Stimulated activated CD4-positive, alpha-beta T cell treated with anti-CD3 and anti-CD28 coated beads, Interleukin-1b, Interleukin-23, amount 100 ng/mL, for 24 hours (primary cell): ENCODE measurements around the gene AP3B1.

ENCODE experiments used
- DNase-seq, 4 experiments: peaks; one replicate each; pipeline ENCODE4 v3.0.0-alpha.2; 2020; ENCODE audit warnings: low read depth in 4 of 4, low spot score in 1 of 4

The AP3B1 gene

DNA sequence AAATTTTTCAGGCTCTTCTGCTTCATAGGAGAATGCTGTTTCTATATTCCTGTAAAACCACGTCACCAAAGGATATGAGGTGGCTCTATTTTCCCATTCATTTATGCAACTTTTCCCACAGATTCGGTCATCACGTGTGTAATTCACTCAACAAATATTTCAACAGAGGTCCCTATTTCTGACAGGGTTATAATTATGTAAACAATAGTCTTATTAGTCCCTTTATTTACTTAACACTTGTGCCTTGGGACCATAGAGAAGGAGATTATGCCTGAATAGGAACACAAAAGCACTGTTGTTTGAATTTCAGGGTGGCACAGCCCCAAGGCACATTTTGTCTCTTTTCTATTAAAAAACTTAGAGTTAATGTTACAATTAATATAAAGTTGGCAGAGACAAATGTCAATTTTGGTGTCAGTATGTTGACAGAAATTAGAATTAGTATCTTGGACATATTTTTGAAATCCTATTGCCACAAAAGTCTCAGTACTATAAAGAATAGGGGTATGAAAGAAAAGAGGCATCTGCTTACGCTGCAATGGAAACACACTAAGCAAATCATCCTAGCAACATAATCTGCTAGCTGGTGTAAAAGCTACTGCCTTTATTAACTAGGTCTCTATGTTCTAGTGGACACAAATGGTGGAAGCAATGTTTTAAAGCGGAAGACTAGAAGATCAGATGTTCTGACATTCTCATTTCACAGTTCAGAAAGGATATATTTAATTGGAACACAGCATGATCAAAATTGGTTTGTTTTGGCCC is 289.3 kb downstream of the AP3B1 start:
- no peak for DNase-seq

DNA sequence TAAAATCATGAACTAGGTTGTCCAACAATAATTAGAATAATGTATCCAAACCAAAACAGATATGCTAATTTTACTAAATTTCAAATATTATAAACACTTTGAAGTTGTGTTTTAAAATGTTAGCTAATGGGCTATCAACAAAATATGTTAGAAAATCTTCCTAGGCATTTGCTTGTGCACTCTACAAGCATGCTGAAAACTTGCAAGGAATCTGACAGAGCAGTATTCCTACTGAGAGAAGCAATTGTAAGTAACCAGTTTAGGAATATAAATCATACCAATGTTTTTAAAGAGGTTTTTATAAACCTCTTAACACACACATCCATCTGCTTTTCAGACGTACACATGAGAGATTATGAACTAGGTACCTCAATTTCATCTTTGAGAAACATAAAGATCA is 289.9 kb downstream of the AP3B1 start:
- no peak for DNase-seq

DNA sequence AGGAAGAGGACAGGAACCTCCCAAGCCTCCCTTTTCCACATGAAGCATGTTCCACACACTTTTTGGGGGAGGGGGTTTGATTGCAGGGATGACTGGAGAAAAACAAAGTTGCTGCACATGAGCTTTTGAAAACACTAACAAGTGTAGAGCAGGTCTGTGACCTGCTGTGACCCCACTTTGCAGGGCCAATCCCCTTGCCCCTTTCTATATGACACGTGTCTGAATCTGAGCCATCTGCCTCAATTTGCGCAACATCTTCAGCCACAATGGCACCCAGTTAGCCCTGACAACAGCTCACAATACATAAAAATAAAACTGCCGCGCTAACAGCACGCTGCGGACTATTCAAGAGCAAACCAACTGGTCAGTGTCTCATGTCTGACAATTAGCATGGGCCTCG is 290.6 kb downstream of the AP3B1 start:
- DNase-seq = no peak

DNA sequence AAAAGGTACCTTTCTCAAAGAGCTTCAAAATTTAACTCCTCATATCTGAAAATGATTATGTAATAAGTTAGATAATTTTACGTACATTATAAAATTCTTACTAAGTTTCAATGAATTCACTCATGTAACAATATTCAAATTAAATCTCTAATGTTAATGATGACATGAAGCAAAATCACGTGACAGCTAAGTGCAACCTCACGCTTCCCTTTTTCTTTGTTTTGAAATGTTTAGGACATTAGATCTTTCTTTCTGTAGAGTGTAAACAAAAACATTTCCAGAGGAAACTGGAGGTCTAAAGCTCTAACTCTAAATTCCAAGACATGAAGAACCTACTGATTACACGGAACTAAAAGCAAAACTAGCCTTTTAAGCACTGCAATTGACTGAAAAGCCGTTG is 291.0 kb downstream of the AP3B1 start:
- no peak for DNase-seq

DNA sequence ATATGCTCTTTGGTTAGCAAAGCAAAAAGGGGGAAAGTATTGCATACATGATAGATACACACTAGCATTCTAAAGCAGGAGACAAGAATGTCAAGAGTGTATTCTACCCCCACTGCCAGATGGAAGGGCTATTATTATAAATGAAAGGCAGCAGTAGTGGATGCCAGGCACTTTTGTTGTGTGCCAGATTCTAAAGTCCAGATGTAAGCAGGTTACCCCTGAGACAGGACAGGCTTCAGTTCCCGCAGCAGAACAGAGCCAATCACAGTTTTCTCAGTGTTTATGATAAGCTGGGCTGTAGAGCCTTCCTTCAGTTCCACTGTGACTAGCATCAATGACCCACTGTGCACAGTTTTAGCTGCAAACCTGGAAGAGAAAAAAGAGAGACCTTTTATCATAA is 291.8 kb downstream of the AP3B1 start:
- no peak for DNase-seq

GRCh38 chr5:78001197-78001596 is 293.3 kb downstream of the AP3B1 start:
- no peak for DNase-seq

DNA sequence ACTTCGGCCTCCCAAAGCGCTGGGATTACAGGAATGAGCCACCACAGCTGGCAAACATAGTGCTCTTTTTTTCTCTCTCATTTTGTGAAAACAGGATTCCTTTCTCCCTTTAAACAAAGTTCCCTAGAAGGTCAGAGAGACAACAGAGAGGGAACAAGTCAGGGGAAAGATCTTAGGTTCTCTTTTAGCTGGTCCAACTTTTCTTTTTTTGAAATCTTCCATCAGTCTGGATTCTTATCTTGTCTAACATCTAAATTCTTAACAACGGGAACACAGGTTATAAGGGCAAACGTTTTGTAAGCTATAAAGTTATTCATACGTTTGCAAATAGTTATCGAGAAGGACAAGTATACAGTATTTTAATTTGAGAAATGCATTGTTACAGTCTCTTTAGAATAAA is 294.3 kb downstream of the AP3B1 start:
- no peak for DNase-seq

- DNase-seq = no peak
These were observed 295.1 kb downstream of the AP3B1 start for GRCh38 chr5:77999399-77999798.

DNA sequence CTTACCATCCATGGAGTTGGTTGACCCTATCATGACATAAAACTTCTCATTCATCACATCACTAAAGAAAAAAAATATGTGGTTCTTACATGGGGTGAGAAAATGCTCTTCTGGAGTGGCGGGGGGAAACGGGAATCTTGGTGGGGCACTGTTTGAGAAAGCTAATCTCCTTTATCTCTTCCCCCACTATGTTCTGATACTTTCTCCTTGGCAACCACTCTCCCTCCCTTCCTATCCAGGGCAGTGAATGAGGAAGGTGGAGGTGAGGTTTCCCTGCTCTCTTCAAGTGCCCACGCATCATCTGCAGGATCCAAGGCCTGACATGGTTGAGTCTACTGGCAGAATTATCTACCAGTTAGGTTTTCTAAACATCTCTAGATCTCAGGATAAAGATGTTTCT is 297.6 kb downstream of the AP3B1 start:
- no peak for DNase-seq

DNA sequence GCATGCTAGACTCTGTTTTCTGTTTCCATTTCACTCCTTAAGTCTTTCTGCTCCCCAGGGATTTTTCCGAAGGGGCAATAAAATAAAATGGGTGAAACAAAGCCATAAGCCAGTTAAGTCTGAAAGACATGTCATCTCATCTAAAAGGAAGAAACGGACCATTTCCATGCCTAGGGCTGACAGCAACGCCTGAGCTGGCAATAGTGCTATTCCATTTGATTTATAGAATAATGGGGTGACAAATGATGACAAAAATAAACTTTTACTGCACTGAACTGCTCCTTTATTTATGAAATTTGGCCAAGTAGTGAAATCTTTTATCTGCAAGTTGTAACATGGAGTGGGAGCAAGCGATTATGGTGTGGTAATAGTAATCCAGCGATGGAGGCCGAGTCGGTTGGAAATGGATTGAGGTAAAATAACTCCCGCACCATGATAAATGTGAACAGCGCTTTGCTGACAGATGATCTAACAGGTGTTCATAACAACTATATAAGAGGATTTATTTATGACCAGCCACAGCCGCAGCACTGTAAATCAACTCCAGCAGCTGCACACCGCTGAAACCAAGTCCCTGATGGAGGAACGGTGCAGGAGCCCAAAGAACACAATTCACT is 298.6 kb downstream of the AP3B1 start:
- DNase-seq = no peak

DNA sequence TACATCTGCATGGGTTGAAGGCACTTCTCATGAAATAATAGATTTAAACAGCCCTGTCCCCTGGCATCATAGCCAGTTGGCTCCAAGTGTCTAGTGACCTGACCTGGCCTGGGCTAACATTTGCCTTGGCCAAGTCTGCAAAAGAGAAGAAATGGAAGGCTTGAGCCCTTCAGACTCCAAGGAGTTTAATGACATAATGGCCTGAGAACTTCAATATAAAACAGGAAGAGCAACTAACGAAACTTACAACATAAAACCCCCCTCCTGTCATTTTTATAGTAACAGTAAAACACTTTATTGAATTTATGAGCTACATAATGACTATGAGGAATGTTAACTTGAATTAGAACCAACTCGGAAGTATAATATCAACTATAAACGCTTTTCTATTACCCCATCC is 299.6 kb downstream of the AP3B1 start:
- DNase-seq = no peak

DNA sequence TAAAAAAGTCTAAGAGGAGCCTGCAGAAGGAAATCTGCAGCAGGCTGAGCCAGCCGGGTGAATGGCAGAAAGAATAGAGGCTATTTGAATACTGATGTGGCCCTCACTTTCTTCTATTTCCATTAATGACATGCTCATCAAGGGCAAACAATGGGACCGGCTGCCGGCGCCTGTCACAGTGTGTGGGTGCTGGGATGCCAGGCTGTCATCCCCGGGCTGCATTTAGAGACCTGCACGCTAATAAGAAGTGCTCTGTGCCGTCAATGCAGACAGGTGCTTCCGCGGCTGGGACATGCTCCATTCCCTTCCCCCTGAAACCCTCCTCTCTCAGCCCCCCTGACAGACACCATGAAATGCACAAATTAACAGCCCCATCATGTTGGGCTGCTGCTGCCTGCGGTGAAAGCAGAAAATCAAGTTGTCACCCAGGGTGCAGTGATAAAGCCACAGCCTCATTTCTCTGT is 300.6 kb downstream of the AP3B1 start:
- DNase-seq = no peak

DNA sequence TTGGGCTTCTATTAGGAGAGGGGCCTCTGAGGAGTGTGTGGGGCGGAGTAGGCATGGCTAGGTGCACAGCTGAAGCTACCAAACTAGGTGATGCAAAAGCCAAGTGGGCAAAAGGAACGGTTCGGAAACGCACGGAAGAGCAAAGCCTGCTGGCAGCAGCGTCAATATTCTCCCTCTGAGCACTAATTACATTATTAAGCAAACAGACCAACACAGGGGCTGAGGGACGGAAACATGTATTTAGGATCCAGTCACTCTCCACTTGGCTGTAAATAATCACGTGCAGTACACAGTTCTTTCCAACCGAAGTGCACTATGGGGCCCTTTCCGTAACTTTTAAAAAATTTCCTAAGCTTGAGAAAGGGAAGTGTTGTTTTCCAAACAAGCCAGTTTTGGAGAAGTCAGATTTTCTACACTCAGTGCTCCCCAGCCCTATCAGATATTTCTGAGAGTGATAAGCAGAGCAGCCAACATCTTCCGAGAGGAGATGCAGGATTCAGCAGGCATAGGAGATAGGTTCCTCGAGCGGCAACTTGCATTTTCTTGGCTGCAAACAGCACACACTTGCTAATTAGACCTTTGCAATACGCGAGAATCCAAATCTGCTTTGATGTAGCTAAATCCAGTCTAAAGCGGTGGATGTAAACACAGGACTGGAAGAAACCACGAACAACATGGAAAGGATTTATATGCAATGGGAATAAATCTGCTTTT is 301.2 kb downstream of the AP3B1 start:
- no peak for DNase-seq

- DNase-seq = no peak
These were observed 303.4 kb downstream of the AP3B1 start for GRCh38 chr5:77991084-77991483.

DNA sequence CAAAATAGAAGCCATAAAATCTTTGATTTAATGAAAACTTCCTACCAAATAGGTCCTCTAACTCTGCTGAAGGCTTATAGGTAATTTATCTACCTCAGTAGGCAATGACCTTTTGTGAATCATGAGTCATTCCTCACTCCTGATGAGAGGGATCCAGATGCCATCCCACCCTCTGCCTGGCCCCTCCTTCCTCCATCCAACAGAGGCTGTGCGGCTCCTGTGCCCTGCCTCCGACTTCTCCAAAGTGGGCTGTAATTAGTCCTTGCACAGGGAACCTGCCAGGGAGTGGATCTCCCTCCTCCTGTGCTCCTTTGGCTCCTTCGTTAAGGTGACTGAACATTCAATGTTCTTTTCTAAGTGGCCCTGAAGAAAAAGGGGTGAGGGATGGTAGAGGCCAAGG is 304.5 kb downstream of the AP3B1 start:
- no peak for DNase-seq

DNA sequence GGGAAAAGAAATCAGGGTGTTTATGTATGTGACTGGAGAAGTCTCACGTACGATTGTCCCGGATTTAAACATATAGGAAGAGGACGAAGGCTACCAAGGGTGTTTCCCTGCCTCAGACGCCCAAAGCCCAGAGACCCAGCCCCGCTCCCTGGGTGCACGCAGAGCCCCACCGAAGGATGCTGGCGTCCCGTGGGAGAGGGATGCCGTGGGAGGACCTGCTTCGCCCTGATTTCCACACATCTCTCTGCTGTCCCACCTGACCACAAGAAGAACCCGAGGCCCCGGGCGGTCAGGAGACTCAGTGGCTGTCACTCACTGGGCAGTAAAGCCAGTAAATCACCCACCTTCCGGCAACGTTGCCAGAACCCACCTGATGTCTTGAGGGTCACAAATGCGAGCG is 306.5 kb downstream of the AP3B1 start:
- no peak for DNase-seq

DNA sequence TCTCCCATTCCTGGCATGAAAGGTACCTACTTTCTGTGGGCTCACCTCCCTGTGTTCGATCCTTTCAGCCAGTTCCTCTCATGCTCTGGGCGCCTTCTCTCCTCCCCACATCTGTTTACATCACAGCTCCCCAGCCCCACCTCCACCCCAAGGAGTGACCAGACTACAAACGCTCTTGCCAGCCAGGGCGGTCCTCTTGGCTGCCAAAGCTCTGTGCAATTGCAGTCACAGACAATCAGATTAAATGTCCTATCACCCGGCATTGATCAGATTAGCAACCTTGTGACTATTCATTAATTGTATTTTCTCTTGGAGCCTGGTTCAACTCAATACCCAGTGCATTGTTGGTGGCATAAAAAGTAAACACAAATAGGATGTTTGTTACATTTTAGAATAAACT is 307.2 kb downstream of the AP3B1 start:
- DNase-seq = no peak

- DNase-seq = no peak
These were observed 308.2 kb downstream of the AP3B1 start for GRCh38 chr5:77986261-77986660.

GRCh38 chr5:77985247-77985646 is 309.3 kb downstream of the AP3B1 start:
- DNase-seq = no peak

GRCh38 chr5:77984587-77984986 is 309.9 kb downstream of the AP3B1 start:
- no peak for DNase-seq

DNA sequence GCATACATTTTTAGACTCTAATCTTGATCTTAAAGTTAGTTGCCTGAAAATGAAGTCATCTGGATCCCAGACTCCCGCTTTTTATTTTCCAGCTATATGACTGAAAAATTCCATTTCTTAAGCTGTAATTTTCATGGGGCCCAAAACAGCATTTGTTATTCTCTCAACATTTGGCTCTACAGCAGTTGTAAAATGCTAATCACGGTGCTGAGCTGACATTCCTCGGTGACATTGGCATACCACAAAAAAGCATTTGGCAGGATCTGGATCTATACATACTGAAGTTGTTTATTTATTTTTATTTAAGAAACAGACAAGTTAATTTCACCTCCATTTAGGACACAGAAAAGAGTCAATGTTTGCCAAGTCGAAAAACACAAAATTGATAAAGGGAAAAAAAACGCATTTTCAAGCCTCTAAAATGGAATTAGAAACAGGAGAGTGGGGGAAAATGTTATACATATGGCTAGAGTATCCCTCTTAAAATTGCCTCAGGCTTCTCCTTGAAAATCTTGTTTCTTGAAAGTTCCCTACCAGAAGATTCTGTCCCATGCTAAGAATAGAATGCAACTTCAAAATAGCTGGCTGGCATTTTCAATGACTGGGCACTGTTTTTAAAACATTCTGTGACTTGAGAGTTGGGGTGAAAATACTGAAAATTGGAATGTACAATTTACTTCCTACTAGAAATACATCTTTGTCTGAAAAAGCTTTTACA is 310.9 kb downstream of the AP3B1 start:
- no peak for DNase-seq

GRCh38 chr5:77981820-77982219 is 312.7 kb downstream of the AP3B1 start:
- DNase-seq = no peak
